GM19452 (cell line): ENCODE results near the gene SUDS3.
A peak's percentile ranks its signal among the peaks of the same experiment; 100 is the strongest.

Source experiments
- ATAC-seq: cut with Tn5 transposase; IDR thresholded peaks from one replicate; pipeline ENCODE4 v1.9.1; 2021; ENCODE audit not compliant: unreplicated experiment

The SUDS3 gene

DNA sequence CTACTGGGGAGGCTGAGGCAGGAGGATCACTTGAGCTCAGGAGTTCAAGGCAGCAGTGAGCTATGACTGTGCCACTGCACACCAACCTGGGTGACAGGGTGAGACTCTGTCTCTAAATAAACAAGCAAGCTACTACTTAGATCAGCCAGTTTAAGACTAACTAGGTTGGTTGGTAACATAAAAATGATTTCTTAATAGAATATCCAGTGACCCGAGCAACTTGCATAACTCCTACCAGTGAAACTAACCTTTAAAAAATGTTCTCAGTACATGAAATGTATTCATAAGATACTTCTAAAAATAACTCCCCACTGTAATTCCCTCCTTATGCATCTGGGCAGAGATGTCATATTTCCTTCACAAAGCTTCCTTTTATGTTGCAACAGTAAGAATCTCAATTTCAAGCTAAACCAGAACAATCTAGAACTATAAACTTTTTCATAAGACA, 19.5 kb upstream of the SUDS3 start:
- ATAC-seq = peak; percentile 24

DNA sequence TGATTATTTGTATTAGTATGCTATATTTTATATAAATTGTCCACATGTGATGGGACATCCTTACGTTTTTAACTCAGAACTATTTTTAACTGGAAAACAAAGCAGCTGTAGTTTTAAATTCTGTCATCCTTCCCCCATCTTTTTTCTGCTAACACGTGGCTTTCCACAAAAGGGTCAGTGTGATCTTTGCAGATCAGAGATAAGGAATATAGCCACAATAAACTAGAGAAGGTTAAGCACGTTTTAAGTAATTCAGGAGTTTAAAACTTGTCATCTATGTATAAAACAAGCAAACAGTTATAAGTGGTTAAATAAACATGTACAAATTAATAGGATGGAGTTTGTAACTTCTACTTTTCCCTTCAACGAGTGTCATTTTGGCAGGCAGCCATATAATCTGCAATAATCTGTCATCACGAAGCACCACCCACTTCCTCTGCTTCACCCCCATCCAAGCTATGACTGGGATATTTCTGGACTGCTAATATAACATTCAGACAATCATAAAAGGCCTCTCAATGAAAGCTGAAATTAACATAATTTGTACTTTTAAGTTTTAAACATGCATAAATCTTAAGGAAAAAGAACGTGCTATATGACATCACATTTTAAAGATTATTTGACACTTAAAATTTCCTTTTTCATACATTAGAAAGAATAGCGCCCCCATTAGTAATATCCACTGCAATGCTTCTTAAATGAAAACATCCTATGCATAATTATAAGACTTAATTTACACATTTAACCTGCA, 18.9 kb upstream of the SUDS3 start:
- ATAC-seq = peak; percentile 73

DNA sequence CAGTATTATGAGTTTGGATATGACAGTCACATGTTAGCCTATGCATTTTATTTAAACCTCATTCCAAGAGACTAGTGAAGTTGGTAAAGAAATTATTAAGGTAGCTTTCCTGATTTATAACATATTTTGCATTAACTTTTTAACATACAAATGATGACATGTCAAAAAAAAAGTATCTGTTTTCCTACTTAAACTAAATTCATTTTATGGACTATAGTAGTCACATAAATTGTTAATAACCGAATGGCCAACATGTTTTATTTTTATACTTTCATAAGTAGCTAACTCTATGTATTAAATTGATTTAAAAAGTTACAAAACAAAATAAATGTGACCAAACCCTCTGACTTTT, 18.4 kb upstream of the SUDS3 start:
- ATAC-seq = no peak

DNA sequence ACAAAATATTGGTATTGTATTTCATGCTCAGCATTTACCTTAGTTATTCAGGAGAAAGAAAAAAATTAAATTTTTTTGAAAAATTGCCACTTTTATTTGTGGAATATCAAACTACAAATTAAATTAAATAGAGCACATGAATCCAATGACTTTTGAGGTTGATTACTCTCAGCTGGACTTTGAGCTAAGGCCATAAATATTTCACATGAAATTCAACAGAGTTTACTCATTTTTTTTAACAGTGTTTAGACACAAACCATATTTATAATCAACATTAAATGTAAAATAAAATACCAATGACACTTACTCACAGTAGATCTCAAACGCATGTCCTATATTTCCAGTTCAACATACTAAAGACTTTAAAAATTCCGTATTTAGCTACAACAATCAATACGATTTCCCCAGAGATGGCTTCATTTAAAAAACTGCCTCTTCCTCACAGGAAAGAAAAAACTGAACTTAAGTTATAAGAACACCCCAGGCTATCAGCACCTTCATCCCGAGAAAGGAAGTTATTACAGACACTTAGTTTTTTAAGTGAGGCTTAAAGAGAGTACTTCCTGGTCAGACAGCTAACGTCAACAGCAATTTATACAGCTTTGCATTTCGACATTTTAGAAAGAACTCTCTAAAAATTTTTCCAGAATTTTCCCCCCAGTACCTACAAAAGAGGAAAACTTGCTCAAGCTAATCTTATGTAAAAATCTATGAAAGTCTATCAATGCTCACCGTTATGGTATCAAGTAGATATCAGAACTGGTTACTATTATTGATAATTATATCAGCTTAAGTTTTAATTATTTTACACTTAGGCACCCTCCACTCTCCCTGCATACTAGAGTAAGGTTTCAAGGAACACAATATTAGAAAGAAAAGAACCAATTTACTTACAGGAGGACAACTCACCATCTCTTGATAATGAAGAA, 17.5 kb upstream of the SUDS3 start:
- no peak for ATAC-seq

DNA sequence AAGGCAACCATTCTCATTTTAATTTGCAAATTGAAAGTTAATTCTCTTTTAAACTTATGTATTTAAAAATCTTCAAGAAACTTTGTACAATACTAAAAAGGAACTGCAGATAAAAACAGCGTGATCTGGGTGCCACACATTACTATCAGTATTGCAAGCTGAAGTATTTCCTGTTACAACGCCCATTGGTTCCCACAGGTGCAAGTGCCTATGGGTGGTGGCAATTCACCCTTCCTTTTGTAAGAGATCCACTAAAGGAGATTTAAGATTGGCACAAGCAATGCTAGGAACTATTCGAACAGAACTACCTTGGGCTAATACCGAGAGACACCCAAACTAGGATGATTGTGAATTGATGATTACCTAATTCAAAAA, 16.8 kb upstream of the SUDS3 start:
- ATAC-seq = peak; percentile 35

DNA sequence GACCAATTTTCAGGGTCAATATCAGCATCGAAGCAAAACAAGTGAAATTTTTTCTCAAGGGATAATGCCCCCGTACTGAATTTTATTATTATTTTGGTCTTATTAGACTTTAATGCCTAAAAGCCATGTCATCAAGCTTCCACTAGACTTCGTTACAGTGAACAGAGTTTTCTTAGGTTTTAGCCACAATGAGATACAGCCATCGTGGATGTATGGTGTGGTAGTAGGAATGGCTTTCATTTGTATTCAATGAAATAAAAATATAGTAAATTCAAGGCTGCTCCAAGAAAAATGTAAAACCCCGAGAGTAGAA, 15.3 kb upstream of the SUDS3 start:
- no peak for ATAC-seq

DNA sequence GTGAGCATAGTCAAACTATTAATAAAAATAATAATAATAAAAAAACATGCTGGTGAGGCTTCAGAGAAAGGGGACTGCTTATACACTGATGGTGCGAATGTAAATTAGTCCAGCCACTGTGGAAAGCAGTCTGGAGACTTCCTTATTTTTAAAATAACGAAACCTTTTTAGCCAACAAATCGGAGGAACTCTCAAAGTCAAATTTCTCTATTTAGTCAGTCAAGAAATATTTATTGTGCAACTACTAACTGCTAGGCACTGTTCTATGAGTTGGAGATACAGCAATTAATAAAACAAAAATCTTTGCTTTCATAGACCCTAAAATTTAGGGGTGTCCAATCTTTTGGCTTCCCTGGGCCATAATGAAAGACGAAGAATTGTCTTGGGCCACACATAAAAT, 14.5 kb upstream of the SUDS3 start:
- ATAC-seq = no peak

DNA sequence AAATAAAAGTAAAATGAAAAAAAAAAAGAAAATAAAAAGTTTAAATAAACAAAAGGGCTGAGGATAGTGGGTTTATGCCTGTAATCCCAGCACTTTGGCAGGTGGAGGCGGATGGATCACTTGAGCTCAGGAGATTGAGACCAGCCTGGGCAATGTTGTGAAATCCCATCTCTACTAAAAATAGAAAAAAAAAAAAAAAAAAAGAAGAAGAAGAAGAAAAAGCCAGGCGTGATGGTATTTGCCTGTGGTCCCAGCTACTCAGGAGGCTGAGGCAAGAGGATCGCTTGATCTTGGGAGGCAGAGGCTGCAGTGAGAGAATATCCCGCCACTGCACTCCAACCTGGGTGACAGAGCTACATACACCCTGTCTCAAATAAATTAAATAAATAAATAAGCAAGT, 7.5 kb upstream of the SUDS3 start:
- no peak for ATAC-seq

DNA sequence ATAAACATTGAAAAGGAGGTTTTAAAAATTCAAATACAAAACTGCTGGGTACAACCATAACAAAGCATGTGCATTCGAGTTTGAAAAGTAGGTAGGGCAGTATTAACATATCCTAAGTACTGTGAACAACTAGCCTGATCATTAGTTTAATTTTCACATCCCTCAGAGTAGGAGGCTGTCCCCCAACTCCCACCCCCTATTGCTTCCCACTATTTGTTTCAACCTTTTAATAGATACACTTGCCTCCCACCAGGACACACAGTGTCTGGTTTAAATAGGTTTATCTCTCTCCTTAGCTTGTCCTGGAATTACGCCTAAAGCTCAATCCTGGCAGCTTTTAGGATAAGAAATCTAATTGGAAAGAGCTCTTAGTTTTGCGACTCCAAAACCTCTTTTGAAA, 5.8 kb upstream of the SUDS3 start:
- ATAC-seq = no peak

DNA sequence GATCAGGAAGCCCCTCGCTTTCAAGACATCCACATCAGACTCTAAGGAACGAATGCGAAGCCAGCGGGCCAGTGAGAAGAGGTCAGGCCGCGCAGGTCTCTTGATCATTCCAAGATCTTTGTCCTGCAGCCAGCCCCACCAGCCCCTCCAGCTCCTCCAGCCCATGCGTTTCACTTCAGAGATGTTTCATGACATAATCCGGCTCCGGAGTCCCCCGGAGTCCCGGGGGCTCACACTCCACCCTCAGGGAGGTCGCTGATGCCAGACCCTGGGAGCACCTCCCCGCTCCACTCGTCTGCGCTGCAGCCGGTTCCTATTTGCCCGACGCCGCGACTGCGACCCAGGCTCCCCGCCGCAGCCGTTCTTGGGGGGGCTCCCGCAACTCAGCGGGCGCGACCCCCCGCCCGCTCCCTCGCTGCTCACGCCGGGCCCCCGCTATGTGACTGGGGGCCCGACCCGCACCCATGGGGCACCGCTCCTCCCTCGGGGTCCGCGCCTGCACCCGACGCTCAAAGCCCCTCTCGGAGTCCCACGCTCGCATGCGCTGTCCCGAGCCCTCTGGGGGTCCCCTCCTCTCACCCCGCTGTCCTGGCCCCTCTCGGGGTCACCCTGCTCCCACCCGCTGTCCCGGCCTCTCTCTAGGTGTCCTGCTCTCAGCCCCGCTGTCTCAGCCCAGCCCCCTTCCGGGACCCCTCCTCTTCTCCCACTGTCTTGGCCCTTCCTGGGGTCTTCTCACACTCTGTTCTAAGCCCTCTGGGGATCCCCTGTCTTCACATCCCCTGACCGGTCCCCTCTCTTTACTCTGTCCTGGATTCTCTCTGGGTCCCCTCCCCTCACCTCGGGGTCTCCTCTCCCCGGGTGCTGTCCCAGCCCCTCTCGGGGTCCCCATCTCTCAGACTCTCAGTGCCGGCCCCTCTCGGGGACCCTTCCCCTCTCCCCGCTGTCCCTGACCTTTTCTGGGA, 4.8 kb upstream of the SUDS3 start:
- no peak for ATAC-seq

DNA sequence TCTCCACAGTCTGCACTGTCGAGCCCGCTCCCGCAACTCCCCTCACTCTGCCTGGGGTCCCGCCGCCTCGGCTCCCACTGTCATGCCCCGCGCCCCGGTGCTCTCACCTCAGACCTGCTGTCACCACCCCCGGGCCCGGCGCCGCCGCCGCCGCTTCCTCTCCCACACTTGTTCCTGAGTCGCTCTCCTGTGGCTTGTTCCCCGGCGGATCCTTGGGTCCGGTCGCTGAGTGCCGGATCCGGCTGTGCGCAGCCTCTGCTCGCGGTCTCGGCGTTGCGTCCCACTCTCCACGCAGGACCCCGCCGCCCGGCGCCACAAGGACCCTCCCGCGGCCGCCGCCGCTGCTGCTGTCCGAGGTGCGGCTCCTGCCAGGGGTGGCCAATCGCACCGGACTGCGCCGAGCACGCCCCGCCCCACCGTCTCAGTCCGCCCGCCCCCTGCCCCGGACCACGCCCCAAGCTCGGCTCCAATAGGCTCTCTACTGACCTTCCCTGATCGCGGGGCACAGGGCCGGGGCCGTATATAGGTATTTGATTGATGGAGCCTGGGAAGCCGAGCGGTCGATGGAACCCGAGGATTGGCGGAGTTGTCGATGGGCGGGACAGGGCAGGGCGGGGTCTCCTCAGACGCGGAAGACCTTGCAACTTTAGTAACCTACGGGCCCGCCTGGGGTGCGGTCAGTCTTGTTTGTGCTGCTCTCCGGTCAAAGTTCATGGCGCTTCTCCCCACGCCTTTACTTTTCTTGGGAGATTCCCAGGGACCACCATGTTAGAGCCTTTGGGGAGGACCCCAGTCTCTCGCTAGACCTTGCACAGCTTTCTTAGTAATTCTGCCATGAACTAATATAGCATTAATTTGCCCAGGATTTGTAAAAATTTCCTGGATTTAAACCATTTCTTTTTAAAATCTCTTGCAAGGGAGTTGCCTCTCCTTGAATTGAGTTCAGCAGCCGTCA, 3.5 kb upstream of the SUDS3 start, which contains the start of gene TAOK3:
TSS of gene TAOK3 (minus strand) at position 367 of the 955 bp plus-strand sequence. CDS start 117,340 bp downstream, outside the sequence.
- ATAC-seq = peak; percentile 77

DNA sequence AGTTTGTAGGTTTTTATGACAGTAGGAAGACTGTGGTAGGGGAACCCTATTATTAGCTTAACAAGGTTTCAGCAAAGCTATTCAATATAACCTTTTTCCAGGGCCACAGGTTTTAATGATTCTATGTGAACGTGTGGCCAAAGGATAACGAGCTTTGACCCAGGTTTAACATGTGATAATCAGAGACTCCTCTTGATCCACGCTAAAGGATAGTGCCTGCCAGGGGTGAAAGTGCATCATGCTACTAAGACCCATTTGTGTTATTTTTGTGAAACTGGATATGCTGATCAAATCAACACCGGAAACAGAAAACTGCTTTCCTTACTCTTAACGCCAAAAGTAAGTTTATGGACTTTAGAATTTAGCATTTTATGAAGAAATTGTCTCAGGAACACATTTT, 2.7 kb upstream of the SUDS3 start:
- no peak for ATAC-seq

DNA sequence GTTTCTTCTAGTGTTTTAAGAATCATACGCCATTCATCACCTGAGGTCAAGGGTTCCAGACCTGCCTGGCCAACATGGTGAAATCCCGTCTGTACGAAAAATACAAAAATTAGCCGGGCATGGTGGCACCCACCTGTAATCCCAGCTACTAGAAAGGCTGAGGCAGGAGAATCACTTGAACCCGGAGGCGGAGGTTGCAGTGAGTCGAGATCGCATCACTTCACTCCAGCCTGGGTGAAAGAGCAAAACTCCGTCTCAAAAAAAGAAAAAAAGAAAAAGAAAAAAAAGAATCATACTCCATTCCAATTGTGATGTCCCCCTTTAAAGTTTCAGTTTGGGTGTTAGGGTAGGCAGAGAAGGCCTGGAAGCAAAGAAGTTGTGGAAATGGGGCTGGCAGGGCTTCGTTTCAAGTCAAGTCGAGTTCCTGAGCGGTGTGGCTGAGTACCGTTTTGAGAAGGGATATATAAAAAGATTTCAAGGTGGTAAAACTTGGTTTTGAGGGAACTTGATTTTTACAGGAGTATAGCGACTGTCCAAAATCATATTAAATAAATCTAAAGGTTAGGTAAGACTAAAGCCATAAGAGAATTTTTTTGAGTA, 2.1 kb upstream of the SUDS3 start:
- ATAC-seq = no peak

DNA sequence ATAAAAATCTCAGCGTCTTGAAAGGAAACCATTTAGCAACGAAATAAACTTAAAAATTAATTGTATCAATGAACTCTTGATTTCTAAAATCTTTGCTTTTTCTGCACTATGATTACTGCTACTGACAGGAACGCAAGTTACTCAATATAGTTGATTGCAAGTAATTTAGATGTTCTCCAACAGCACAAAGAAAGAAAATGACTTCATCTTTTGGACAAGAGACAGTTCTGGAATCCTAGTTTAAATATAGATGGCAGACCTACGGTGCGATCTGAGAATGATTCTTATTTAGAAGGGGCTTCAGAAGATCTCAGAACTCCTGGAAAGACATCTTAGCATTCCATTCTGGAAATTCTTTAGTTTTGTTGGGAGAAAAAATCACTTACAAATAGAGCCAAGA, 1.4 kb upstream of the SUDS3 start:
- no peak for ATAC-seq

DNA sequence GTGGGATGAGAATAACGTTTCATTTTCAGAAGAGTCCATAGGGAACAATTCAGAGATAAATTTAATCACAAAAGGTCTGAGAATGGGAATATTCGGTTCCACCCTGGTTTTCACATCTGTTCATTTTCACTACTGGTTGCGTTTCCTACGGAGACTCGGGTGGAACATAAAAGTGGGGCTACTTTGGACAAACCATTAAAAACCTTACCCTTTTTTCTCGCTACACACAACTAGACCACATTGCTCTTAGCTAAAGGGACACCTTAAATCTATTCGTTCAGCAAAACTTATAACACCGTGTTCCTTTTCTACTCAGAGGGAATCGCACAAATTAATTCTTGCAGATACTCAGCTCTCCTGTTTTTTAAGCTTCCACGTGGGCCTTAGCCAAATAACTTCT, 1.0 kb upstream of the SUDS3 start:
- no peak for ATAC-seq

DNA sequence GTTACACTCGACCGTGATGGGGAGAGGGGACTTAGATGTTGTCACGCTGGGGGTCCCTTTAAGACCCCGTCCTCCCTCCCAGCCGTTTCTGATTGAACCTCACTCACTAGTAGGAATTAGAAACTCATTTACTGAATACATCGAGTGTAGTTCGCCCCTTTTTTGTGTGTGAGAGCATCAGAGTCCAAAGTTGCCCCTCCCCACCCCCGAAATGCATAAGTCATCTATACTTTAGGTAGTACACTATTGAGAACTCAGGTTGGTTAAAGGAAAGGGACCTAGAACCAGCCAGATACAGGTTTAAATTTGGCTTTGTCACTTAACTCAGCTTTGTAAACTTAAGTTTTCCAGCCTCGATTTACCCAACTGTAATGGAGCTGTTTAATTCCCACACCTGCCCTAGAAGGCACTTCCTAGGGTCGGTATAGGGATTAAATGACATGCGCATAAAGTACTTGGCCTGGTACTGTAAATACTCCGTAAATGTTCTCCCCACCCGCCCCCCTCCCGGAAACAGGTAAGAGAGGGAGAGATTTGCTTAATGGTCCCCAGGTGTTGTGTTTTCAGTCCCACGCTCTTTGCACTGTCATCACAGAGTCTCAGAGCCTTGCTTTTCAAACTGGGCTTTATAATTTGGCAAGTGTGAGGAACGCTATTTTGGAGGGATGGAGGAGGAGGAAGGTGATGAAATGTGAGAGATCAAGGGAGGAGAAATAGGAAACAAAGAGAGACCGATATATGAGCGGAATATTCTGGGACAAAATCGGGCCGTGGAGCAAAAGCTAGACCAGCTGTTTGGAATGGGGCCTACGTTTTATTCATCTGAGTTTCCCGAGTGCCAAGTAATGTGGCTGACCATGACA, 897 bp downstream of the SUDS3 start:
- no peak for ATAC-seq

DNA sequence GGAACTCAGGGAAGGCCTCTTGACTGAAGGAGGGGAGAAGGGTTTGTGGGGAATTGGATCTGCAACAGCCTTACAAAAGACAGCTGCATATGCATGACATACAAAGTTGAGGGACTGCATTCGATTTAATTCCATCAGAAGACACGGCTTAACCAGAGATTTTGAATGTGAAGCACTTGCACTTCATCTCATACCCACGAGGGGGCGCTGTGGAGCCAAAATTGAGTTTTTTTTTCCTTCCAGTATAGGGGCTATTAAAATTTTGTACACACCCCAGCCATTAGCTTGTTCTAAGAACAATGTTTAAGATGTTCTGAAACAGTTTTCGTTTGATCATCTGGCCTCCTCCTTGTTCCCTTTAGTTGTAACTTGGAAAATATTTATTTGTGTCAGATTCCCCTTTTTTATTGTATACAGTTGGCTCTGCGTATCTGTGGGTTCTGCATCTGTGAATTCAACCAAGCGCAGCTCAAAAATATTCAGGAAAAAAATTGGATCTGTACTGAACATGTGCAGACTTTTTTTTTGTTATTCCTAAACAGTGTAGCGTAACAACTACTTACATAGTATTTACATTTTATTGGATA, 1.6 kb downstream of the SUDS3 start:
- ATAC-seq = no peak

DNA sequence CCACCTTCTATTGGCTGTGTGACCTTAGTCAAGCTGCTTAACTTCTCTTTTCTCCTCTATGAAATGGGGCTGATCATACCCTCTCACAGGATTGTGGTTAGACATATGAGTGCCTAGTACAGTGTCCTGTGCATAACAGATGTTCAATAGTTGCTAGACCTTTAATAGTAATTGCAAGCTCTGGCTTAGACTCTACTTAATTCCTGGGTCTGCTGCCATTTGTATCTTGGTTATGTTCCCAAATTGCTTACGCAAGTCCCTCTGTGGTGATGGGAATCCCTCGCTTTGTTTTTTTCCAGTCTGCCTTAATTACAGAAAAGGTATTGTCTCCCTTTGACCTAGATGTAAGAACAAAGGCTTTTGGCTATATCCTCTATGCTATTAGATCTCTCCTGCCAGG, 15.1 kb downstream of the SUDS3 start:
- ATAC-seq = no peak
